Endothelial cell of umbilical vein (primary cell): ENCODE measurements around the gene CD160. TPM values are rescaled to one million over a fixed set of nuclear protein-coding genes. Genes with fewer than 3 reads are reported as not detected.

Source experiments
- BruUV-seq: library from RNA; stranded (reverse); fragments of 400-500 nt; replicated peaks from 2 replicates; lab custom pipeline; 2021; lab: Mats Ljungman, UMichigan
- CTCF ChIA-PET: fragments of 300-600, 350-600 bp; sonication (Branson Sonifier 250); formaldehyde crosslinking; loops from one replicate; lab custom pipeline; 2021; ENCODE audit warnings: antibody characterized with exemption, inconsistent platforms; lab: Charles Lee
- POLR2A ChIA-PET: fragments of 300-600, 350-600 bp; sonication (Branson Sonifier 250); formaldehyde crosslinking; loops from one replicate; lab custom pipeline; 2021; ENCODE audit warnings: antibody characterized with exemption, inconsistent platforms; lab: Charles Lee
- DNase-seq: peaks from one replicate; pipeline ENCODE4 v3.0.0-alpha.2; 2011; ENCODE audit warnings: low read depth, low spot score
- FAIRE-seq: peaks from 2 replicates; lab custom pipeline; 2011; peaks lifted over from hg19 to GRCh38; lab: Jason Lieb, UNC
- H2AFZ ChIP-seq: 2 replicates; pipeline ENCODE4 v1.6.0; 2012; ENCODE audit warnings: low read depth, low read length, control low read depth, inconsistent platforms
- H3K27ac ChIP-seq: 2 replicates; pipeline ENCODE4 v1.5.1; 2011; ENCODE audit warnings: low read depth, mild to moderate bottlenecking, control low read depth, low read length, moderate library complexity; ENCODE audit not compliant: insufficient read depth
- H3K27me3 ChIP-seq, 2 experiments: 2 replicates each; pipeline versions ENCODE4 v1.6.0 to v1.6.1; 2011; ENCODE audit warnings: low read length in 2 of 2, mixed read lengths in 1 of 2; ENCODE audit not compliant: control insufficient read depth in 2 of 2, insufficient read depth in 2 of 2
- H3K36me3 ChIP-seq, 2 experiments: 2 replicates in 1 of 2; 3 replicates in 1 of 2; pipeline ENCODE4 v1.5.1; 2011; ENCODE audit warnings: low read length in 2 of 2, mild to moderate bottlenecking in 1 of 2, moderate library complexity in 1 of 2; ENCODE audit not compliant: control insufficient read depth in 2 of 2, insufficient read depth in 2 of 2; ENCODE audit errors: extremely low read depth in 1 of 2
- H3K4me1 ChIP-seq: 3 replicates; pipeline ENCODE4 v1.5.1; 2011; ENCODE audit warnings: mild to moderate bottlenecking, low read length; ENCODE audit not compliant: control insufficient read depth, insufficient read depth; ENCODE audit errors: extremely low read depth
- H3K4me2 ChIP-seq: 2 replicates; pipeline ENCODE4 v1.6.1; 2011; ENCODE audit warnings: low read length, control low read depth, mixed read lengths; ENCODE audit not compliant: insufficient read depth
- H3K4me3 ChIP-seq, 3 experiments: fragments of 200-600 bp in 1 of 3; sonication (generic), shearing (Covaris generic) in 1 of 3; replicated peaks in 1 of 3; 2 replicates each; pipeline ENCODE4 v1.5.1; 2011 to 2016; ENCODE audit warnings: control low read depth in 3 of 3, low read length in 3 of 3, mild to moderate bottlenecking in 2 of 3, inconsistent platforms in 1 of 3, low read depth in 1 of 3, moderate library complexity in 1 of 3; ENCODE audit not compliant: insufficient read depth in 1 of 3
- H3K79me2 ChIP-seq: 2 replicates; pipeline ENCODE4 v1.6.0; 2012; ENCODE audit warnings: low read length, inconsistent platforms; ENCODE audit not compliant: control insufficient read depth, insufficient read depth
- H3K9ac ChIP-seq: replicated peaks from 2 replicates; pipeline ENCODE3; 2011; ENCODE audit warnings: low read length, control low read depth; ENCODE audit not compliant: insufficient read depth; ENCODE audit errors: extremely low read depth
- H3K9me1 ChIP-seq: replicated peaks from 3 replicates; pipeline ENCODE4 v1.6.0; 2011; ENCODE audit warnings: mild to moderate bottlenecking, low read length; ENCODE audit not compliant: control insufficient read depth, insufficient read depth; ENCODE audit errors: extremely low read depth
- H3K9me3 ChIP-seq: replicated peaks from 2 replicates; pipeline ENCODE4 v1.5.1; 2012; ENCODE audit warnings: low read length, inconsistent platforms; ENCODE audit not compliant: control insufficient read depth, insufficient read depth
- H4K20me1 ChIP-seq: replicated peaks from 2 replicates; pipeline ENCODE3; 2011; ENCODE audit warnings: mild to moderate bottlenecking, low read length; ENCODE audit not compliant: control insufficient read depth, insufficient read depth; ENCODE audit errors: extremely low read depth
- CTCF ChIP-seq, 2 donors: IDR thresholded peaks; 1 replicate in 1 of 2; 2 replicates in 1 of 2; pipeline ENCODE4 v1.5.1; 2011; ENCODE audit warnings: low read length in 2 of 2, mild to moderate bottlenecking in 2 of 2, moderate library complexity in 2 of 2, control low read depth in 1 of 2, inconsistent platforms in 1 of 2, low read depth in 1 of 2; ENCODE audit not compliant: insufficient read depth in 1 of 2; ENCODE audit errors: extremely low read depth in 1 of 2
- EZH2 ChIP-seq: IDR thresholded peaks from 2 replicates; pipeline ENCODE4 v1.6.1; 2012; ENCODE audit warnings: borderline replicate concordance, low read depth, mild to moderate bottlenecking, moderate library complexity, low read length, inconsistent platforms; ENCODE audit not compliant: severe bottlenecking
- FOS ChIP-seq: IDR thresholded peaks from 2 replicates; pipeline ENCODE4 v1.6.1; 2011; ENCODE audit warnings: mild to moderate bottlenecking, low read length, moderate library complexity, borderline replicate concordance; ENCODE audit not compliant: insufficient read depth
- GATA2 ChIP-seq: IDR thresholded peaks from 2 replicates; pipeline ENCODE4 v1.7.0; 2011; ENCODE audit warnings: low read depth, mild to moderate bottlenecking, moderate library complexity, mixed read lengths, low read length; ENCODE audit not compliant: insufficient read length, insufficient read depth
- JUN ChIP-seq: IDR thresholded peaks from 2 replicates; pipeline ENCODE4 v1.6.1; 2011; ENCODE audit warnings: borderline replicate concordance, low read depth; ENCODE audit not compliant: insufficient read length, insufficient read depth
- MAX ChIP-seq: IDR thresholded peaks from 2 replicates; pipeline ENCODE4 v1.6.1; 2011; ENCODE audit not compliant: insufficient read depth, insufficient read length
- MYC ChIP-seq: IDR thresholded peaks from one replicate; pipeline ENCODE4 v1.6.1; 2011; ENCODE audit warnings: mild to moderate bottlenecking, low read depth, low read length
- POLR2A ChIP-seq: IDR thresholded peaks from 2 replicates; pipeline ENCODE4 v1.6.1; 2012; ENCODE audit warnings: low read depth, mild to moderate bottlenecking, control low read depth, low read length
- POLR2AphosphoS5 ChIP-seq: IDR thresholded peaks from 2 replicates; pipeline ENCODE4 v1.6.1; 2012; ENCODE audit warnings: low read depth, mild to moderate bottlenecking, control low read depth, low read length, moderate library complexity; ENCODE audit not compliant: insufficient read depth
- dilution Hi-C: fragments of 300-500 bp; cut with MboI; formaldehyde crosslinking; loops from one replicate; pipeline ENCODE4 v1.15.0; 2019; ENCODE audit warnings: low sequenced_read_pairs; ENCODE audit not compliant: extremely low pct_ligation_motif_present
- intact Hi-C: fragments of 100-400 bp; cut with micrococcal nuclease; formaldehyde crosslinking; loops from one replicate; pipeline ENCODE4 v1.10.0; 2022
- polyA plus RNA-seq, 4 experiments: library from polyadenylated mRNA; depleted of rRNA in 3 of 4; stranded (reverse) in 3 of 4; unstranded in 1 of 4; fragments of >200 nt; gene quantifications; 2 replicates each; pipeline versions ENCODE4 v1.2.1 to v1.2.3, GENCODE V29; 2011 to 2012; ENCODE audit warnings: missing spikeins in 1 of 4
- total RNA-seq: library from RNA; stranded (reverse); gene quantifications from 2 replicates; pipeline ENCODE4 v1.2.3, GENCODE V29; 2021

CD160 gene
- total and polyA plus RNA-seq, 2 donors (not counting 3 experiments of a cell fraction or from before 2014, with no cell fraction given): not detected

- H3K4me3 ChIP-seq: no peak overlapping the region
- FAIRE-seq (no peak), DNase-seq (no peak)
- CTCF ChIA-PET: no interaction called here
- dilution Hi-C loops (no loop called here), intact Hi-C loops (no loop called here)
- BruUV-seq: no TSS peak
- no peak overlapping the region for H2AFZ ChIP-seq
- no peaks in the 10 kb centered on the region for H3K9me3 ChIP-seq
- H3K36me3 ChIP-seq: no peaks in the 10 kb centered on the region
- no peaks in the 10 kb centered on the region for H3K4me1 ChIP-seq
- H3K9ac ChIP-seq: no peak overlapping the region
- no peak overlapping the region for H3K27ac ChIP-seq
- H3K4me2 ChIP-seq: no peak overlapping the region
- POLR2A ChIA-PET: no interaction called here
- H3K9me1 ChIP-seq: no peaks in the 10 kb centered on the region
- no peaks in the 10 kb centered on the region for H3K27me3 ChIP-seq
- H4K20me1 ChIP-seq: no peaks in the 10 kb centered on the region
- H3K79me2 ChIP-seq: no peaks in the 10 kb centered on the region
- TF ChIP-seq CTCF (IDR thresholded peaks at IDR 0.05; ENCODE audit: extremely low read depth in 1 of 2, insufficient read depth in 1 of 2, low read depth in 1 of 2, low read length in 2 of 2): no peak
- no peak for TF ChIP-seq MYC
- no peak for TF ChIP-seq FOS
- TF ChIP-seq POLR2A: no peak
- no peak for TF ChIP-seq EZH2
- no peak for TF ChIP-seq GATA2
- no peak for TF ChIP-seq JUN
- TF ChIP-seq POLR2AphosphoS5: no peak
- no peak for TF ChIP-seq MAX
Observed at GRCh38 chr1:145688924-145689323, 30.4 kb upstream of the CD160 start.
